Panc1 (cell line): ENCODE measurements around the gene RAB3D. TPM values are rescaled to one million over a fixed set of nuclear protein-coding genes. Genes with fewer than 3 reads are reported as not detected.

Experiments
- ATAC-seq: fragments of 200-7000 bp; cut with Tn5 transposase; 2 replicates; pipeline ENCODE4 v1.9.1; 2020; ENCODE audit warnings: mild to moderate bottlenecking, moderate library complexity
- BruUV-seq: library from RNA; stranded (reverse); fragments of 400-500 nt; replicated peaks from 2 replicates; lab custom pipeline; 2021; lab: Mats Ljungman, UMichigan
- CTCF ChIA-PET: fragments of 300-600 bp; sonication (Branson Sonifier 250); formaldehyde crosslinking; loops from one replicate; lab custom pipeline; 2022; ENCODE audit warnings: antibody characterized with exemption; lab: Charles Lee
- POLR2A ChIA-PET: fragments of 300-600 bp; sonication (Branson Sonifier 250); formaldehyde crosslinking; loops from one replicate; lab custom pipeline; 2022; ENCODE audit warnings: antibody characterized with exemption; lab: Charles Lee
- DNase-seq: peaks from one replicate; pipeline ENCODE4 v3.0.0-alpha.2; 2010; ENCODE audit warnings: low read depth, low spot score
- H3K27ac ChIP-seq: 2 replicates; pipeline ENCODE4 v1.5.1; 2011; ENCODE audit warnings: mild to moderate bottlenecking, low read length, inconsistent platforms
- H3K27me3 ChIP-seq: fragments of 200-500 bp; sonication (Bioruptor generic); 2 replicates; pipeline ENCODE4 v1.6.0; 2014; ENCODE audit warnings: low read length, inconsistent platforms; ENCODE audit not compliant: control insufficient read depth, insufficient read depth
- H3K36me3 ChIP-seq: fragments of 200-500 bp; sonication (Bioruptor generic); 2 replicates; pipeline ENCODE4 v1.5.1; 2014; ENCODE audit warnings: inconsistent platforms, mild to moderate bottlenecking, low read length, moderate library complexity; ENCODE audit not compliant: control insufficient read depth, insufficient read depth
- H3K4me1 ChIP-seq: 2 replicates; pipeline ENCODE4 v1.5.1; 2011; ENCODE audit warnings: inconsistent platforms, mild to moderate bottlenecking, low read length, moderate library complexity; ENCODE audit not compliant: control insufficient read depth, insufficient read depth
- H3K4me3 ChIP-seq, 2 experiments: 2 replicates each; pipeline ENCODE4 v1.5.1; 2011 to 2012; ENCODE audit warnings: low read depth in 2 of 2, low read length in 2 of 2, mild to moderate bottlenecking in 2 of 2, inconsistent platforms in 1 of 2, moderate library complexity in 1 of 2
- H3K9me3 ChIP-seq: fragments of 200-500 bp; sonication (Bioruptor generic); 2 replicates; pipeline ENCODE4 v1.5.1; 2014; ENCODE audit warnings: low read depth, mild to moderate bottlenecking, inconsistent platforms, low read length, moderate library complexity; ENCODE audit not compliant: control insufficient read depth, insufficient read depth
- POLR2AphosphoS5 ChIP-seq: IDR thresholded peaks from 2 replicates; pipeline ENCODE4 v1.6.1; 2012; ENCODE audit warnings: mild to moderate bottlenecking, low read depth, low read length, moderate library complexity
- SIN3A ChIP-seq: IDR thresholded peaks from 2 replicates; pipeline ENCODE4 v1.6.1; 2012; ENCODE audit warnings: low read depth, mild to moderate bottlenecking, low read length, moderate library complexity, borderline replicate concordance; ENCODE audit not compliant: insufficient read depth
- TCF7L2 ChIP-seq: IDR thresholded peaks from 2 replicates; pipeline ENCODE4 v1.6.1; 2011; ENCODE audit warnings: mild to moderate bottlenecking, low read depth, low read length, inconsistent platforms
- in situ Hi-C: cut with HindIII; loops from 2 replicates; pipeline ENCODE4 v1.10.0; 2016; ENCODE audit warnings: low sequenced_read_pairs, low pct_unique_long_range_greater_than_20kb
- intact Hi-C: fragments of 100-400 bp; cut with micrococcal nuclease; formaldehyde crosslinking; loops from one replicate; pipeline ENCODE4 v1.10.0; 2022; ENCODE audit not compliant: unreplicated experiment
- total RNA-seq: library from RNA; stranded (reverse); gene quantifications from one replicate; pipeline ENCODE4 v1.2.1, GENCODE V29; 2021; ENCODE audit not compliant: unreplicated experiment
- TF ChIP-seq, protein P1 (sequence below), 2 experiments: IDR thresholded peaks; 2 replicates each; pipeline ENCODE4 v1.6.1; 2011 to 2012; ENCODE audit warnings: low read depth in 2 of 2, control low read depth in 1 of 2, low read length in 1 of 2, mild to moderate bottlenecking in 1 of 2, moderate library complexity in 1 of 2; ENCODE audit not compliant: insufficient read depth in 1 of 2
- TF ChIP-seq, protein P2 (sequence below): fragments of 450-650 bp; IDR thresholded peaks from 2 replicates; pipeline ENCODE4 v1.5.1; 2017; ENCODE audit warnings: mild to moderate bottlenecking

The RAB3D gene
- total RNA-seq, 1 experiment from 2014 or later = 46.6 TPM

DNA sequence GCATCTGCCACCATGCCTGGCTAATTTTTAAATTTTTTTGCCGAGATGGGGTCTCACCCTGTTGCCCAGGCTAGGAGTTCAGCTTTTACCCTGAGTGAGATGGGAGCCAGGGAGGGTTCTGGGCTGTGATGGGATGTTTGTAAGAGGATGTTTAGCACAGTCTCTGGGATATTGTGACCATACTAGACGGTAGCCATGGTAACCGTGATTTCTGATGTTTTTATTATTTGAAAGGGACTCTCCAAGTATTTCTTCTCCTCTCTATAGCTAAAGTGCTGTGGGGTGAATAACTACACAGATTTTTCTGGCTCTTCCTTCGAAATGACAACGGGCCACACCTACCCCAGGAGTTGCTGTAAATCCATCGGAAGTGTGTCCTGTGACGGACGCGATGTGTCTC is 33.1 kb downstream of the RAB3D start:
- intact Hi-C loops (no loop called here), in situ Hi-C loops (loop anchor here (25.0 kb wide), 1 partner anchor 256 kb away; the partner anchor contains the start of gene ELOF1)
- no TSS peak for BruUV-seq
- Histone ChIP-seq H3K9me3 (no peaks in the 10 kb centered on the region), H3K27ac (no peak overlapping the region), H3K4me1 (no peaks in the 10 kb centered on the region), H3K36me3 (no peaks in the 10 kb centered on the region), H3K27me3 (no peaks in the 10 kb centered on the region), H3K4me3 (no peak overlapping the region)
- POLR2A ChIA-PET = no interaction called here
- ATAC-seq (no peak), DNase-seq (no peak)
- CTCF ChIA-PET = no interaction called here
- TF ChIP-seq POLR2AphosphoS5 = no peak
- no peak for TF ChIP-seq TCF7L2
- TF ChIP-seq, protein P1, sequence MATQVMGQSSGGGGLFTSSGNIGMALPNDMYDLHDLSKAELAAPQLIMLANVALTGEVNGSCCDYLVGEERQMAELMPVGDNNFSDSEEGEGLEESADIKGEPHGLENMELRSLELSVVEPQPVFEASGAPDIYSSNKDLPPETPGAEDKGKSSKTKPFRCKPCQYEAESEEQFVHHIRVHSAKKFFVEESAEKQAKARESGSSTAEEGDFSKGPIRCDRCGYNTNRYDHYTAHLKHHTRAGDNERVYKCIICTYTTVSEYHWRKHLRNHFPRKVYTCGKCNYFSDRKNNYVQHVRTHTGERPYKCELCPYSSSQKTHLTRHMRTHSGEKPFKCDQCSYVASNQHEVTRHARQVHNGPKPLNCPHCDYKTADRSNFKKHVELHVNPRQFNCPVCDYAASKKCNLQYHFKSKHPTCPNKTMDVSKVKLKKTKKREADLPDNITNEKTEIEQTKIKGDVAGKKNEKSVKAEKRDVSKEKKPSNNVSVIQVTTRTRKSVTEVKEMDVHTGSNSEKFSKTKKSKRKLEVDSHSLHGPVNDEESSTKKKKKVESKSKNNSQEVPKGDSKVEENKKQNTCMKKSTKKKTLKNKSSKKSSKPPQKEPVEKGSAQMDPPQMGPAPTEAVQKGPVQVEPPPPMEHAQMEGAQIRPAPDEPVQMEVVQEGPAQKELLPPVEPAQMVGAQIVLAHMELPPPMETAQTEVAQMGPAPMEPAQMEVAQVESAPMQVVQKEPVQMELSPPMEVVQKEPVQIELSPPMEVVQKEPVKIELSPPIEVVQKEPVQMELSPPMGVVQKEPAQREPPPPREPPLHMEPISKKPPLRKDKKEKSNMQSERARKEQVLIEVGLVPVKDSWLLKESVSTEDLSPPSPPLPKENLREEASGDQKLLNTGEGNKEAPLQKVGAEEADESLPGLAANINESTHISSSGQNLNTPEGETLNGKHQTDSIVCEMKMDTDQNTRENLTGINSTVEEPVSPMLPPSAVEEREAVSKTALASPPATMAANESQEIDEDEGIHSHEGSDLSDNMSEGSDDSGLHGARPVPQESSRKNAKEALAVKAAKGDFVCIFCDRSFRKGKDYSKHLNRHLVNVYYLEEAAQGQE (IDR thresholded peaks at IDR 0.05; ENCODE audit: insufficient read depth in 1 of 2, low read depth in 2 of 2, low read length in 1 of 2) = no peak
- TF ChIP-seq, protein P2, sequence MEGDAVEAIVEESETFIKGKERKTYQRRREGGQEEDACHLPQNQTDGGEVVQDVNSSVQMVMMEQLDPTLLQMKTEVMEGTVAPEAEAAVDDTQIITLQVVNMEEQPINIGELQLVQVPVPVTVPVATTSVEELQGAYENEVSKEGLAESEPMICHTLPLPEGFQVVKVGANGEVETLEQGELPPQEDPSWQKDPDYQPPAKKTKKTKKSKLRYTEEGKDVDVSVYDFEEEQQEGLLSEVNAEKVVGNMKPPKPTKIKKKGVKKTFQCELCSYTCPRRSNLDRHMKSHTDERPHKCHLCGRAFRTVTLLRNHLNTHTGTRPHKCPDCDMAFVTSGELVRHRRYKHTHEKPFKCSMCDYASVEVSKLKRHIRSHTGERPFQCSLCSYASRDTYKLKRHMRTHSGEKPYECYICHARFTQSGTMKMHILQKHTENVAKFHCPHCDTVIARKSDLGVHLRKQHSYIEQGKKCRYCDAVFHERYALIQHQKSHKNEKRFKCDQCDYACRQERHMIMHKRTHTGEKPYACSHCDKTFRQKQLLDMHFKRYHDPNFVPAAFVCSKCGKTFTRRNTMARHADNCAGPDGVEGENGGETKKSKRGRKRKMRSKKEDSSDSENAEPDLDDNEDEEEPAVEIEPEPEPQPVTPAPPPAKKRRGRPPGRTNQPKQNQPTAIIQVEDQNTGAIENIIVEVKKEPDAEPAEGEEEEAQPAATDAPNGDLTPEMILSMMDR = no peak
- TF ChIP-seq SIN3A = no peak

DNA sequence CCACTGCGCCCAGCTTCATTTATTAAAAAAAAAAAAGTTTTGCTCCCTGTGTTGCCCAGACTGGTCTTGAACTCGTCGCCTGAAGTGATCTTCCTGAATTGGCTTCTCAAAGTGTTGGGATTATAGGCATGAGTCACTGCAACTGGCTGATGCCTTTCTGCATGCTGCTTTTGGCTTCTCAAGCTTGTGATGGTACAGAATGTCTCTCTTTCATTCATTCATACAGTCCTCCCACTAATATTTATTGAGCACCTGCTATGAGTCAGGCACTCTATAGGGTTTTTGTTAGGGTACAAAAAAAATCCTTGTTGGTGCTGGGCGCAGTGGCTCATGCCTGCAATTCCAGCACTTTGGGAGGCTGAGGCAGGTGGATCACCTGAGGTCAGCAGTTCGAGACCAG is 34.5 kb downstream of the RAB3D start:
- ATAC-seq (no peak), DNase-seq (no peak)
- H3K9me3 ChIP-seq = no peaks in the 10 kb centered on the region
- no peaks in the 10 kb centered on the region for H3K4me1 ChIP-seq
- H3K36me3 ChIP-seq = no peaks in the 10 kb centered on the region
- ChIA-PET POLR2A (no interaction called here), CTCF (no interaction called here)
- in situ Hi-C loops = loop anchor here (25.0 kb wide), 1 partner anchor 257 kb away; the partner anchor contains the start of gene ELOF1
- H3K27me3 ChIP-seq = no peaks in the 10 kb centered on the region
- TF ChIP-seq POLR2AphosphoS5 (no peak), SIN3A (no peak), TCF7L2 (no peak)
- TF ChIP-seq, protein P1 (IDR thresholded peaks at IDR 0.05; ENCODE audit: insufficient read depth in 1 of 2, low read depth in 2 of 2, low read length in 1 of 2) = no peak
- TF ChIP-seq, protein P2 = no peak
- BruUV-seq = no TSS peak
- no peak overlapping the region for H3K27ac ChIP-seq
- intact Hi-C loops = no loop called here
- H3K4me3 ChIP-seq = no peak overlapping the region
